OCI-LY1 (cell line): ENCODE results near the gene MARS1.

Experiments
- H2AFZ ChIP-seq: fragments of 200-600 bp; sonication (generic), shearing (Covaris generic); 2 replicates; pipeline ENCODE4 v1.6.0; 2014; ENCODE audit warnings: antibody characterized with exemption, mild to moderate bottlenecking, low read length
- H3F3A ChIP-seq: fragments of 200-600 bp; sonication (generic), shearing (Covaris generic); 2 replicates; pipeline ENCODE4 v1.6.0; 2014; ENCODE audit warnings: mild to moderate bottlenecking, antibody characterized with exemption, low read length, moderate library complexity; ENCODE audit not compliant: insufficient read depth
- H3K27ac ChIP-seq: fragments of 200-600 bp; sonication (generic); 2 replicates; pipeline ENCODE4 v1.5.1; 2014; ENCODE audit warnings: low read length, mixed run types, mild to moderate bottlenecking, low read depth; ENCODE audit not compliant: poor library complexity, severe bottlenecking
- H3K27me3 ChIP-seq: fragments of 200-600 bp; sonication (generic); 2 replicates; pipeline ENCODE4 v1.6.0; 2014; ENCODE audit warnings: antibody characterized with exemption, mild to moderate bottlenecking, low read length, moderate library complexity; ENCODE audit not compliant: insufficient read depth
- H3K36me3 ChIP-seq: fragments of 200-600 bp; sonication (generic); 2 replicates; pipeline ENCODE4 v1.6.1; 2014; ENCODE audit warnings: mild to moderate bottlenecking, antibody characterized with exemption, low read length, moderate library complexity, mixed read lengths; ENCODE audit not compliant: insufficient read depth
- H3K4me1 ChIP-seq: fragments of 200-600 bp; sonication (generic); 2 replicates; pipeline ENCODE4 v1.5.1; 2014; ENCODE audit warnings: mild to moderate bottlenecking, low read length, moderate library complexity; ENCODE audit not compliant: insufficient read depth, severe bottlenecking
- H3K4me2 ChIP-seq: fragments of 200-600 bp; sonication (generic), shearing (Covaris generic); 2 replicates; pipeline ENCODE4 v1.6.1; 2014; ENCODE audit warnings: low read length
- H3K4me3 ChIP-seq: fragments of 200-600 bp; sonication (generic); 2 replicates; pipeline ENCODE4 v1.5.1; 2014; ENCODE audit warnings: low read length, low read depth, mild to moderate bottlenecking, mixed read lengths; ENCODE audit not compliant: poor library complexity, severe bottlenecking
- H3K79me2 ChIP-seq: fragments of 200-600 bp; shearing (Covaris generic); 2 replicates; pipeline ENCODE4 v1.6.1; 2016; ENCODE audit warnings: mixed run types, low read length, mixed read lengths; ENCODE audit not compliant: insufficient read depth
- H3K9ac ChIP-seq: fragments of 200-600 bp; sonication (generic), shearing (Covaris generic); 2 replicates; pipeline ENCODE4 v1.6.1; 2014; ENCODE audit warnings: mild to moderate bottlenecking, low read length, mixed read lengths
- H3K9me2 ChIP-seq: fragments of 200-600 bp; sonication (generic), shearing (Covaris generic); 2 replicates; pipeline ENCODE4 v1.6.1; 2014; ENCODE audit warnings: low read depth, mild to moderate bottlenecking, low read length, mixed read lengths
- H3K9me3 ChIP-seq: fragments of 200-600 bp; shearing (Covaris generic); 2 replicates; pipeline ENCODE4 v1.6.1; 2014; ENCODE audit warnings: low read length, mixed read lengths
- H4K20me1 ChIP-seq: fragments of 200-600 bp; sonication (generic), shearing (Covaris generic); 2 replicates; pipeline ENCODE4 v1.6.0; 2016; ENCODE audit warnings: mild to moderate bottlenecking, low read length; ENCODE audit not compliant: insufficient read depth
- CTCF ChIP-seq: fragments of 200-600 bp; sonication (generic), shearing (Covaris generic); IDR thresholded peaks from 2 replicates; pipeline ENCODE4 v1.5.1; 2017; ENCODE audit warnings: mild to moderate bottlenecking, antibody characterized with exemption, low read length, moderate library complexity, mixed read lengths
- EZH2 ChIP-seq: fragments of 200-600 bp; sonication (generic), shearing (Covaris generic); IDR thresholded peaks from 2 replicates; pipeline ENCODE4 v1.8.0; 2017; ENCODE audit warnings: borderline replicate concordance, mixed run types, mild to moderate bottlenecking, antibody characterized with exemption, low read length, moderate library complexity, mixed read lengths

MARS1 gene

GRCh38 chr12:57497223-57498131, 9.6 kb downstream of the MARS1 start:
- H3K4me3 ChIP-seq: no peak overlapping the region
- H4K20me1 ChIP-seq: no peaks in the 10 kb centered on the region
- H3K27ac ChIP-seq: no peak overlapping the region
- H3F3A ChIP-seq: no peaks in the 10 kb centered on the region
- no peaks in the 10 kb centered on the region for H3K4me1 ChIP-seq
- no peak overlapping the region for H2AFZ ChIP-seq
- no peaks in the 10 kb centered on the region for H3K27me3 ChIP-seq
- H3K79me2 ChIP-seq: no peaks in the 10 kb centered on the region
- TF ChIP-seq CTCF (no peak), EZH2 (no peak)
- peaks cover 78% of the 10 kb centered on the region for H3K36me3 ChIP-seq
- H3K9me2 ChIP-seq: no peaks in the 10 kb centered on the region
- H3K9me3 ChIP-seq: no peaks in the 10 kb centered on the region
- H3K4me2 ChIP-seq: no peak overlapping the region
- no peak overlapping the region for H3K9ac ChIP-seq

- H3K9ac ChIP-seq: no peak overlapping the region
- H3K9me3 ChIP-seq: no peaks in the 10 kb centered on the region
- H3K79me2 ChIP-seq: no peaks in the 10 kb centered on the region
- no peaks in the 10 kb centered on the region for H3K27me3 ChIP-seq
- H3K4me2 ChIP-seq: no peak overlapping the region
- H3K36me3 ChIP-seq: peaks cover 78% of the 10 kb centered on the region
- TF ChIP-seq CTCF: no peak
- TF ChIP-seq EZH2: no peak
- H3K4me3 ChIP-seq: no peak overlapping the region
- no peaks in the 10 kb centered on the region for H3K9me2 ChIP-seq
- no peaks in the 10 kb centered on the region for H3F3A ChIP-seq
- H2AFZ ChIP-seq: no peak overlapping the region
- no peaks in the 10 kb centered on the region for H3K4me1 ChIP-seq
- H3K27ac ChIP-seq: no peak overlapping the region
- H4K20me1 ChIP-seq: no peaks in the 10 kb centered on the region
Observed at GRCh38 chr12:57498132-57498502, 10.2 kb downstream of the MARS1 start.

GRCh38 chr12:57498571-57498970, 10.7 kb downstream of the MARS1 start:
- no peaks in the 10 kb centered on the region for H3K9me2 ChIP-seq
- H4K20me1 ChIP-seq: no peaks in the 10 kb centered on the region
- no peak overlapping the region for H2AFZ ChIP-seq
- peaks cover 82% of the 10 kb centered on the region for H3K36me3 ChIP-seq
- TF ChIP-seq CTCF (no peak), EZH2 (no peak)
- no peak overlapping the region for H3K4me2 ChIP-seq
- no peaks in the 10 kb centered on the region for H3K79me2 ChIP-seq
- H3K27ac ChIP-seq: no peak overlapping the region
- H3K4me3 ChIP-seq: no peak overlapping the region
- no peaks in the 10 kb centered on the region for H3K27me3 ChIP-seq
- H3K9me3 ChIP-seq: no peaks in the 10 kb centered on the region
- no peaks in the 10 kb centered on the region for H3F3A ChIP-seq
- no peak overlapping the region for H3K9ac ChIP-seq
- H3K4me1 ChIP-seq: no peaks in the 10 kb centered on the region
